ENCODE results near the gene STK16.
"Not testable (repeated sequence)": the region's sequence is repeated elsewhere in the genome, so short reads cannot be mapped to it uniquely, and the experiment has no call there.

Gene STK16

GRCh38 chr2:219272356-219272755 is 27.1 kb downstream of the STK16 start:
- no peak for DNase-seq

DNA sequence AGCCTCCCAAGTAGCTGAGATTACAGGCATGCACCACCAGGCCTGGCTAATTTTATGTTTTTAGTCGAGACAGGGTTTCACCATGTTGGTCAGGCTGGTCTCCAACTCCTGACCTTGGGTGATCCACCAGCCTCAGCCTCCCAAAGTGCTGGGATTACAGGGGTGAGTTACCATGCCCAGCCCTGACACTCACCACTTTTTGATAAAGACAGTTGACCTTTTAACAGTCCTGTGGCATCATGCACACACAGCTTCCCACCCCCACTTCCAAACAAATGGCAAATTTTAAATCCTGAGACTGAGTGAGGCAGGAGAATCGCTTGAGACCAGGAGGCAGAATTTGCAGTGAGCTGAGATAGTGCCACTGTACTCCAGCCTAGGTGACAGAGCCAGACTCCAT is 27.7 kb downstream of the STK16 start:
- no peak for DNase-seq

DNA sequence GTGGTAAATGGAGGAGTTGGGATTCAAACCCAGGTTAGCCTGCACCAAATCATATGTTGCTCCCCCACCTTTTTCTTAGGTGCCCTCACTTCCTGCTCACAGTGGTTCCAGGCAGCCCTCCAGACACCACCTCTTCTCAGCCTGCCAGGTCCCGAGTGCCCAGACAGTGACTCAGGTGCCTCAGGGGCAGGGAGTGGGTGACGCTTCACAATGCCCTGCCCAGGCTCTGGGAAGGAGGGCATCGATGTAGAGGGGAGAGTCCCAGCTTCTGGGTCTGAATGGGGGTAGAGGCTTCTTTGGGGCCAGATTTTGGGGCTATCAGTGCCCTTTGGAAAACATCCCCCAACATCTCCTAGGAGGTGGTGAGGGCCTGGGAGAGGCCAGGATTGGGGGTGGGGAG is 28.7 kb downstream of the STK16 start:
- no peak for DNase-seq

GRCh38 chr2:219274361-219274921 is 29.2 kb downstream of the STK16 start:
- no peak for DNase-seq

- peak; percentile 42 to 80 for DNase-seq
Measured at GRCh38 chr2:219277703-219278654, 32.7 kb downstream of the STK16 start.

- no peak for DNase-seq
Measured at GRCh38 chr2:219278655-219279150, 33.4 kb downstream of the STK16 start.

- DNase-seq, result peak; percentile 98 to 99
Measured at GRCh38 chr2:219279151-219279915, 34.1 kb downstream of the STK16 start, which contains the start of gene DNAJB2. DNAJB2 (plus strand) TSS chr2:219279366; CDS start chr2:219279834, 468 bp downstream.

GRCh38 chr2:219279916-219280516 is 34.7 kb downstream of the STK16 start:
- DNase-seq, result no peak

DNA sequence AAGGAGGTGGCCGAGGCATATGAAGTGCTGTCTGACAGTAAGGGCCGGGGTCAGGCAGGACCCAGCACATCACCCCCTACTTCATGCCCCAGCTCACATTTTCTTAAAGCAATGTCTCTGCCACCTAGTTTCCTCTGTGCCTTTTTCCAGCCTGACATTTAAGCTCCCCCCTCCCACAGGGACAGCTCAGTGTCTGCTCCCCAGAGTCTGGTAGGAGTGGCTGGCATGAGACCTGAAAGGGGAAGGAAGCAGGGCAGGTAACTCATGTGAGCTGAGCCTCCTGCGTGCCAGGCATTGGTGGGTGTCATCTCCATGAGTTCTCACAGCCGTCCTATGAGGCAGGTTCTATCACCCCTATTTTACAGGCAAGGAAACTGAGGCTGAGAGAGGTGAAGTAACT is 35.4 kb downstream of the STK16 start:
- no peak for DNase-seq

DNA sequence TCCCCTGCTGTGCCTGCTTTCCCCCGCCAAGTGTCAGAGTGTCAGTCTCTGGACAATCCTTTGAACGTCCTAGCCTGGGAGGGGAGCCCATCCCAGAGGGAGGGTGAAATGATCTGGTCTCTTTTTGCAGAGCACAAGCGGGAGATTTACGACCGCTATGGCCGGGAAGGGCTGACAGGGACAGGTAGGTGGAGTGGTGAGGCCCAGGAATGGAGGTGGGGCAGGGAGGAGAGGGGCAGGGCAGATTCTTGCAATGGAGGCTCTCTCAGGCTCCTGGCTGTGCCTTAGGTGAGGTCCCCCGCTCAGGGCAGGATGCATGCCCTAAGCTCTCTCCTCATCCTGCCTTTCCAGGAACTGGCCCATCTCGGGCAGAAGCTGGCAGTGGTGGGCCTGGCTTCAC is 36.3 kb downstream of the STK16 start:
- DNase-seq, result no peak

- no peak for DNase-seq
Measured at GRCh38 chr2:219282375-219282774, 37.1 kb downstream of the STK16 start.

DNA sequence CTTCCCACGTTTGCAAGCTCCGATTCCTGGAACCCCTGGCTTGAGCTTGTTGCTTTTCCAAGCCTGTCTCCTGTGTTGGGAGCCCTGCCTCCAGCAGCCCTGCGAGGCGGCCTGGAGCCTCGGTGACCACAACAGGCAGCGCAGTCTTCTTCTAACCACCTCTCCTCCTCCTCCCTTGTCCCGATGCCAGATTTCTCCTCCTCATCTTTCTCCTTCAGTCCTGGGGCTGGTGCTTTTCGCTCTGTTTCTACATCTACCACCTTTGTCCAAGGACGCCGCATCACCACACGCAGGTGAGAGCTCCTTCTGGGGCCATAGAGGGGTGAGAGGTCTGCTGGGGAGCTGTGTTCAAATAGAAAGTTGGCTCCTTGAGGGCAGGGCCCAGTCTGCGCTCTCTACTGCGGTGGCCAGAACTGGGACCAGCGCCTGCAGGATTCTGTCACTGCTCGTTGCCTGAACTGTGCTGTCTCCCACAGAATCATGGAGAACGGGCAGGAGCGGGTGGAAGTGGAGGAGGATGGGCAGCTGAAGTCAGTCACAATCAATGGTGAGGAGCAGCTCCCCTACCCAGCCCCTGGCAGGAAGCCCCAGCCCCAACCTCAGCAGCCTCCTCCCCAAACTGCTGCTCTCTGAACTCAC is 37.8 kb downstream of the STK16 start:
- no peak for DNase-seq

DNA sequence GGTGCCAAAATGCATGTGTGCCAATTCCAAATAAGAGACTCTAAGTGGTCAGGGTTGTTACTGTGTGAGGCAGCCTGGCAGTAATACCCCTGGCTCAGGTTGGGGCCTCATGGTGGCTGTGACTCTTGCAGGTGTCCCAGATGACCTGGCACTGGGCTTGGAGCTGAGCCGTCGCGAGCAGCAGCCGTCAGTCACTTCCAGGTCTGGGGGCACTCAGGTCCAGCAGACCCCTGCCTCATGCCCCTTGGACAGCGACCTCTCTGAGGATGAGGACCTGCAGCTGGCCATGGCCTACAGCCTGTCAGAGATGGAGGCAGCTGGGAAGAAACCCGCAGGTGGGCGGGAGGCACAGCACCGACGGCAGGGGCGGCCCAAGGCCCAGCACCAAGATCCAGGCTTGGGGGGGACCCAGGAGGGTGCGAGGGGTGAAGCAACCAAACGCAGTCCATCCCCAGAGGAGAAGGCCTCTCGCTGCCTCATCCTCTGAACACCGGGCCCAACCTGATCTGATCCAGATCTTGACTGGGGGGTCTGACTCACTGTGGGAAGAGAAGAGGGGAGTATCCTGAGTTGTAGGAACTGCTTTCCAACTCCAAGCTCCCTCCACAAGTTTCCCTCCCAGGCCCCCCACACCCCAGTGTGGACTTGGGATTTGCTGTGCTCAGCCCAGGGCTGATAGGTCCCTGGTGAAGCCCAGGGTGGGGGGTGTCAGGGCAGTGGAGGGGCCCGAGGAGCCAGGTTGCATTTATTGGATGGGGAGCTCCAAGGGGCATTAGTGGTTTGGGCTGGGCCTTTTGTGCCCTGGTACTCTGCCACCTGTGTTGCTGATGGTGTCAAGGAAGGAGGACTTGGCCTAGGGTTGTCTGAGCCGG is 39.5 kb downstream of the STK16 start:
- DNase-seq, result no peak

DNA sequence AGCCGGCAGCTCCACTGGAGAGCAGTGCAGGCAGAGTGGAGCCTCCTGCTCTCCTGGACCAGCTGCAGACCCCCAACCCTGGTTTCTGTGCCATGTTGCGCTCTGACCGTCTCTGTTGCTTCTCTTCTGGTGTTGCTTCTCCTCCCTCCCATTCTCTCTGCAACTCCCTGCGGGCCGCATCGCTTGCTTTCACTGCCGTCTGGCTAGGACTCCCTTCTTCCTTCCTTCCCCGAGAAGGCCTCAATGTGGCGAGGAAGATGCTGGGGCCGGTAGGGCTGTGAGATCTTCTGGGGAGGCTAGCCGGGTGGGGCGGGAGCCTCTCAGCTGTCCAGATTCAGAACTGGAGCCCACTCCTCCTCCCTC is 40.1 kb downstream of the STK16 start:
- DNase-seq, result no peak

GRCh38 chr2:219285894-219286425 is 40.7 kb downstream of the STK16 start:
- no peak for DNase-seq

GRCh38 chr2:219286436-219287115 is 41.3 kb downstream of the STK16 start:
- no peak for DNase-seq

DNA sequence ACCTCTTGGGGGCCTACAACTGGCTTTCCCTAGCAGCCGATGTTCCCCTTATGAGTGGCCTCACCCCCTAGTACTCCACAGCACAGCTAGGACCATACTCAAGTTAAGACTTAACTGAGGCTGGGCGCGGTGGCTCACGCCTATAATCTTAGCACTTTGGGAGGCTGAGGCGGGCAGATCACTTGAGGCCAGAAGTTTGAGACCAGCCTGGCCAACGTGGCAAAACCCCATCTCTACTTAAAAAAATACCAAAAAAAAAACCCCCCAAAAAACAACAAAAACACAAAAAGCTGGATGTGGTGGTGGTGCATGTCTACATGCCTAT is 41.8 kb downstream of the STK16 start:
- not testable (repeated sequence) for DNase-seq

DNA sequence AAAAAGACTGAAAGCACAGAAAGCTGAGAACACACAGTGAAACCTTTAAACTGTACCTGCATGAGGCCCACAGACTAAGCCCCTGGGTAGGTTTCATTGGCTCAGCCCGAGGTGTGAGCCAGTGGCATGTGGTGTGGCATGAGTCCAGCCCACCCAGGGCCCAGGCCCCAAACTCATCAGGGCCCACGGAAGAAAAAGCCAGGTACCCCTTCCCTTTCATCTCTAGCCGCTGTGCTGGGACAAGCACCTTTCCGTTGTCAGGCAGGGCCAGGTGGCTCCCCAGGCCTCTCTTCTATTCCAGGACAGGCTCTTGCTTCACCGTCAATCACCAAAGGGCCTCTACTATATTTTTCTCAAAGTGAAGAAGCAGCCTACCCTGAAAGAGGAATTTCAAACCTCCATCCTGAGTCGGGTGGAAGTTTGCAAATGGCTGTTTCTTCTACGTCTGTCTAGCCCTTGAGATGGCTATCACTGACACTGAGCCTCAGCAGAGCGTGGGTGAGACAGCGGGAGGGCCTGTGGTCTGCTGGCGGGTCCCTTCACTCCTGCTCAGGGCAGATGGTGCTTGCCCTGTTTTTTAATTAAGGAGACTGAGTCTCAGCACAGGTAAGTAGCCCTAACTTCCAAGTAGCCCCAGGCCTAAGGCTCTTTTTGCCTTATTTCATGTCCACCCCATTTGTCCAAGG is 42.4 kb downstream of the STK16 start:
- DNase-seq, result no peak

GRCh38 chr2:219289195-219289536 is 43.9 kb downstream of the STK16 start:
- DNase-seq, result no peak

Measured in inflammatory macrophage treated with lipopolysaccharide for 1 hour (primary cell).